Hematopoietic multipotent progenitor cell treated with erythropoietin and hydrocortisone succinate and interleukin-3 and kit ligand, for 4 days (in vitro differentiated cells): ENCODE results near the gene ADCY3.

Experiments
- DNase-seq: peaks from one replicate; pipeline ENCODE4 v3.0.0-alpha.2; 2015

The ADCY3 gene

GRCh38 chr2:24920098-24920808, at the start of gene ADCY3:
Gene ADCY3, minus strand, starts transcription at chr2:24920237. Its CDS starts 1,250 bp downstream, at chr2:24918987.
- DNase-seq = peak; percentile 76

GRCh38 chr2:24969784-24970183, 49.7 kb upstream of the ADCY3 start:
- DNase-seq = no peak

GRCh38 chr2:24961903-24962302, 41.9 kb upstream of the ADCY3 start:
- no peak for DNase-seq

- no peak for DNase-seq
These were observed 39.7 kb upstream of the ADCY3 start for GRCh38 chr2:24959761-24960160.

GRCh38 chr2:24958411-24958935, 38.4 kb upstream of the ADCY3 start:
- no peak for DNase-seq

DNA sequence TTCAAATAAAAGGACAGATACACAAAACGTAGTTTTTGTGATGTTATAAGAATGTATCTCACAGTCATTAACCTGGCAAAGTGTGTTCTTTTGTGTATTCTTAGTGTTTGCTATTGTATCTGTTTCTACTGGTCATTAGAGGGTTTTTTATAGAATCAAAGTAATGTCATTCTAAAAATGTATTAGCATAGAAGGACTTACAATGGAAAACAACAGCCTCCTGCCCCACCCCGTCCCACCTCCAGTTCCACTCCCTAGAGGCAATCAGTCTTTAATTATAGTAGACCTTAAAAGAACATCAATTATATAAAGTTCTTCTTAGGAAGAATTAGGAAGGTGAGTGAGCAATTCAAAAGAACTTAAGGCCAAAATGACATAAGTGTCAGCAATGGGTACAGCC, 37.9 kb upstream of the ADCY3 start:
- no peak for DNase-seq

GRCh38 chr2:24957221-24957620, 37.2 kb upstream of the ADCY3 start:
- DNase-seq = no peak

DNA sequence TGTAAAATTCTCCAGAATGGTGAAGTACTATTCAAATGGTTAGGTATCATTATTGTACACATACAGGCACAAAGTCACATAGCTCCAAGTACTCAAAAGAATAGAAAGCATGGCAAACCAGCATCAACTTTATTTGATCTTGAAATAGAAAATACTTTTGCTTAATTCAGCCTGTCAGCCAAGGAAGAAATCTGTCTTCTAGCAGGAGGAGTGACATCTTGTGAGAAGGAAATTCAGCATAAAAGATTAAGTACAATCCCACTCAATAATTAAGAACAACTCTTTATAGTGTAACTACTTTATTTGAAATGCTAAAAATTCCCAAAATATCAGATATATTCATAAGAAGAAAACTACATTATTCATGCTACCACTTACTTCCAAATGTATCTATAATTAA, 35.9 kb upstream of the ADCY3 start:
- DNase-seq = no peak

DNA sequence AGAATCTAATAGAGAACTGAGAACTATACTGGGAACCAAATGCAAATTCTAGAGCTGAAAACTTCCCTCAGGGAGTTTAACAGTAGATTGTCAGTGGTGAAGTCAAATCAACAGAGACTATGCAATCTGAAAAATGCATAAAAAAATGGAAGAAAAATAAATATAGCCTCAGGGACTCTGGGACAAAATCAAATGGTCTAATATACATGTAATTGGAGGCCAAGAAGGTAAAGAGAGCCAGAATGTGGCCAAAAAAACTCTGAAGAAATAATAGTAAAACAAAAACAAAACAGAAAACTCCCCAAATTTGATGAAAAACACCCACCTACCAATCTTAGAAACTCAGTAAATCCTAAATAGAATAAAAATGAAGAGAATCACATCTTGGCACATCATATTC, 35.2 kb upstream of the ADCY3 start:
- DNase-seq = no peak

DNA sequence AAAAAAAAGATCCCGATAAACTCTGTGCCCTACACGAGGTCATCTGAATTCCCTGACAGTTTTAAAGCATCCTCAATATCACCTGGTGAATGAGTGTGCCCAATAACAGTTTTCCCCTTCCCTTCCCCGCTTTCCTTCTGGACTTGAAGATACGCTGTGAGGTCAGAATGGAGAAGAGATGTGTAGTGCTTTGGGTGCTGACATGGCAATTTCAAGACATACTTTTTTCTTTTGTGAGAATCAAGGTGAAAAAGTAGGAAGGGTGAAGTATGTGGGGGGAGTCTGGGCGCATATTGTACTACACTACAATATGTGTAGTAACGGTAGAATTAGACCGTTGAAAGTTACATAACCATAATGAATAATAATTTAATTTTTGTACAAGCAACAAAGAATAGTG, 30.1 kb upstream of the ADCY3 start:
- DNase-seq = no peak

GRCh38 chr2:24948506-24948905, 28.5 kb upstream of the ADCY3 start:
- no peak for DNase-seq

DNA sequence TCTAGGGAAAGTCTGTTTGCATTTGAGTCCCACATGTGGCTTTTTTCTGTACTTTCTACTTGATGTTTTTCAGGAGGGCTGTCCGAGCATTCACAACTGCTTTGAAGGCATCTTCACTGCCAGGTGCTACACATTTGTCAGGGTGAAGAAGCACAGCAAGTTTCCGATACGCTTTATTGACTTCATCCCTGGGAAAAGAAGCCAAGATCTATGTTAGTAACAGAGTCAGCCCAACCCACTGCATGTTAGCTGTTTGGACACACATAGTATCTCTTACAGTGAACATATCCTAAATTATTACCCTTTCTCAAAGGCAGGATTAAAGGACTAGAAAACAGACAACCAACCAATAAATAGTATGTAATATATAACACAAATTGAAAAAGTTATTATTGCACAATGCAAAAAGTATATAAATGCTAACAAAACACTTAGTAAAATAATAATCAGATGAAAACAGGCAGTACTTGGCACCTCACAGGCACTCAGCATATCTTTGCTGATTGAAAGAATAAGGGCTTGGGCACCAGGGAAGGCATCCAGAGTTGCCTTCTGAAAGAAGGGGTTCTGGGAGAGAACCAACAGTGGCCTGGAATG, 27.6 kb upstream of the ADCY3 start:
- DNase-seq = no peak

- no peak for DNase-seq
These were observed 25.9 kb upstream of the ADCY3 start for GRCh38 chr2:24945907-24946306.

DNA sequence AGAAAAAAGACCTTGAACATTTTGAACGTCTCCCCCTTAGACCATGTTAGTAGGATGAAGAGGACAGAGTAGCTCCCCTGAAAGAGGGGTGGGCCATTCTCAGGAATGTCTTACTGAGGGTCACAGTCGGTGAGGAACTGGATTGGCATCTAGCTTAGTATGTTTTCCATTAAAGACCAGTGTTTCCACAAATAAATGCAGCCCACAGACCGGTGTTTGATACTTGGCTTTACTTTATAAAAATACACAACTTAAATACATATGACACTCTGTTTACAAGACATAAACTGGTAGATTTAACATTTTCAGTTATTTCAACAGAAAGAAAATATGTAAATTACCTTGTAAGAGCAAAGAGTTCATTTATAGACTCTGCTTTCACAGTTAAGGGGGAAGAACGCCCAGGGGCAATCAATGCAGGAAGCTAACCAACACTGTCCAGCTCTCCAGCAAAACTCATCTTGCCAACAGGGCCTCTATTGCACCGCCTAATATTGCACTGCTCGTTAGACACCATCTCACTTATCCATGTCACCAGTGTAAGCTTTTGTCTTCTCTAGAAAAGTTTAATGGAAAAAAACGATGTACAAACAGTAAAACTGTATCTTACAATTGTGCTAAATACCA, 23.5 kb upstream of the ADCY3 start:
- no peak for DNase-seq

- no peak for DNase-seq
These were observed 19.3 kb upstream of the ADCY3 start for GRCh38 chr2:24939353-24939752.

GRCh38 chr2:24937236-24937635, 17.2 kb upstream of the ADCY3 start:
- DNase-seq = no peak

GRCh38 chr2:24935145-24935544, 15.1 kb upstream of the ADCY3 start:
- DNase-seq = no peak

DNA sequence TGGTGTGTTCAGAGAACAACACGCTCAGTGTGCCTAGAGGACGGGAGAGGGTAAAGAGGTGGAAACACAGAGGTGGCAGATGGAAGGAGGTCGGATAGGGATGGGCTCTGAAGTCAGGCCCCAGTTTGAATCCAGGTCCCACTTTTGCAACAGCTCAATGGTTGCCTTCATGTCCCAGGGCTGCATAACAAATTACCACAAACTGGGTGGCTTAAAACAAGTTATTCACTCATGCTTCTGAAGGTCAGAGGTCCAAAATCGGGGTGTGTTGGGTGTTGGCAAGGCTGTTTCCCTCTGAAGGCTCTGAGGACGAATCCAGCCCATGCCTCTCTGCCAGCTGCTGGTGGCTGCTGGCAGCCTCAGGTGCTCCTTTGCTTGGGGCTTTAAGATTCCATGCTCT, 12.7 kb upstream of the ADCY3 start:
- DNase-seq = no peak

DNA sequence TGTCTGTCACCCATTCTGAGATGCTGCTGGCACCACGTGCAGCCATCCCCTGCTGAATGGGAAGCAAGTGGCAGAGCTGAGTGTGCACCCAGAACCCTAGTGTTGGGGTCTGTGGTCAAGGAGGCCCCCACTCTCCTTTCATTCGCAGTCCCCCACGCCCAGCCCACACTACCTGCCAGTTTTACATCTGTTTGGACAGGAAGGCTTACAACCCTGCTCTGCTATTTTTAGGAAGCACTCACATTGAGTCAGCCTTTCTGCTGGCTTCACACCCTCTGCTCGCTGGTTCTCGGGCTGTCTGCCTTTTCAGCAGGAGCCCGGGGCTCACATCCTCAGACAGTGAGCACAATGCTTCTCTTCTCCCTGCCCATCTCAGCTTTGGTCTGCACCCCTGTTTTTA, 10.7 kb upstream of the ADCY3 start:
- DNase-seq = peak; percentile 54

DNA sequence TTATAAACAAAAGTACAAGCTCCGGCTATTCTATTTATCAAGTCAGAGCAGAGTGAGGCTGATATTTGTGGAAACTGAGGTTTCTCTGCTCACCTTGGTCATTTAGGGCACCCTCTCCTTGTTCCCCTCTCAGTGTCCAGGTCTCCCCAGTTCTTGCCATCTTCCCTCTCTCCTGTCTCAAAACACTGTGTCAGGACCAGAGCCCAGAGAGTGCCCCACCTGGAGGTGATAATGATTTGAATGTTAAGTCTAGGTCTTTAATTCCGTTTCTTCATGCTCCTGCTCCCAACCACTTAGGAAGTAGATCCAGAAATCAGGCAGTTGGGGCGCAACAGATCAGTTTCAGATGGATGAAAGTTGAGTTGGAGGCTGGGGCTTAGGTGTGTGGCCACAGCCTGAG, 9.2 kb upstream of the ADCY3 start:
- DNase-seq = no peak

DNA sequence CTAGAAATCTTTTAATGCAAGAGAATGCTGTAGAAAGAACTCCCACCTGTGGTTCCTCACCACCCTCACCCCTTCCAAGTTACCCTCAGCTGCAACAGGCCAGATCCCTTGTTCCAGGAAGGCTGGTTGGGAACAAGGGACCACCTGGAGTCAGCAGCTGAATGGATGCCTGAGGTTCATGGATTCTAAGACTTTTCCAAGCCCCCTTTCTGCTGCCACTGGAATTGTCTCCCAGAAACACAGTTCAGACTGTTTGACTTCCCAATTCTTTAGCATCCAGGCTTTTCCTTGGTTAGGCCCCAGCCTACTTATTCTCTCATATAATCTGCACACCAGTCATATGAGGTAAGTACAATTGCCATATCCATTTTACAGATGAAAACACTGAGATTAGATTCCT, 8.0 kb upstream of the ADCY3 start:
- no peak for DNase-seq

- peak; percentile 72 for DNase-seq
These were observed 6.7 kb upstream of the ADCY3 start for GRCh38 chr2:24926602-24927252.

GRCh38 chr2:24926220-24926601, 6.2 kb upstream of the ADCY3 start:
- peak; percentile 23 for DNase-seq

- DNase-seq = no peak
These were observed 5.8 kb upstream of the ADCY3 start for GRCh38 chr2:24925815-24926214.
